ENCODE results near the gene EPS8L3. TPM values are rescaled to one million over a fixed set of nuclear protein-coding genes. Genes with fewer than 3 reads are reported as not detected.
"Not testable (repeated sequence)": the region's sequence is repeated elsewhere in the genome, so short reads cannot be mapped to it uniquely, and the experiment has no call there.

Gene EPS8L3
- total RNA-seq, 2 donors from 2014 or later = 1.1 TPM; not detected in 1

DNA sequence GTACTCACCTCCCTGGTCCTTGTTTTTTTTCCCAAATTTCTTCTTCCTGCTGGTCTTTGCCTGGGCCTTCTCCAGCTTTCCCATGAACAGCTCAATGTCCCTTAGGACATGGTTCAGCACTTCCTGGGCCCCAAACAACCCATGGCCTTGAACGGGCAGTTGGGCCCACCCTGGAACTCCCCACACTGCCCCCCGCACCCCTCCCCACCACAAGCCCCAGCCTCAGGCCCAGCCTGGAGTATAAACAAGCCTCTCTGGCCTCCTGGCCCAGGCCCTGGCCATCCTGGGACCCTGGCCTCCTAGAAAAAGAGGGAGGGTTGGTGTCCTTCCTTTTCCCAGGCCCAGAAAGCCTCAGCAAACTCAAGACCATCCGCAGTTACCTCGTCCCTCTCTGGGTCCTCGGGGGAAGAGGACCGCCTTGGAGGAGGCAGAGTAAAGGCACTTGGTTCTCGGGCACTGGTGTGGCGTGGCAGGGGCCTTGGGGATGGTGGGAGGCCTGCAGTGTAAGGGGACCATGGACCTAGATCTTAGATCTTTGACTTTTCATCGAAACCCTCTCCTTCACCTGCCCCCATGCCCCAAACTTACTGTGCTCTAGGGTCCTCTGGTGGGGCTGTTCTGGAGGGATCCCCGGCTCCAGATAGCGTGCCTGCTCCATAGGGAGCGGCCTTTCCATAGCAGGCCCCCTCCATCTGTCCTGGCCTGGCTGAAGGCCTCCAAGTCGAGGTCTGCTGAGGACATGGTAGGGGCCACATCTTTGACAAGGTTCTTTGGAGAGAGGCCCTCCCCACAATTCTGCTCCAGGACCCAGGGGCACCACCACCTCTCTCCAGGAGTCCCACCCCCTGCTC lies 5.6 kb downstream of the EPS8L3 start:
- no peaks in the 10 kb centered on the region for H3K9me3 ChIP-seq
- ATAC-seq (ENCODE audit: insufficient number of reproducible peaks, low FRiP score, low read depth) (no peak), DNase-seq (ENCODE audit: low spot score) (no peak)
- no peaks in the 10 kb centered on the region for H3K36me3 ChIP-seq
- no peaks in the 10 kb centered on the region for H3K27me3 ChIP-seq (replicated peaks; ENCODE audit: insufficient read depth)
- TF ChIP-seq, protein P1, sequence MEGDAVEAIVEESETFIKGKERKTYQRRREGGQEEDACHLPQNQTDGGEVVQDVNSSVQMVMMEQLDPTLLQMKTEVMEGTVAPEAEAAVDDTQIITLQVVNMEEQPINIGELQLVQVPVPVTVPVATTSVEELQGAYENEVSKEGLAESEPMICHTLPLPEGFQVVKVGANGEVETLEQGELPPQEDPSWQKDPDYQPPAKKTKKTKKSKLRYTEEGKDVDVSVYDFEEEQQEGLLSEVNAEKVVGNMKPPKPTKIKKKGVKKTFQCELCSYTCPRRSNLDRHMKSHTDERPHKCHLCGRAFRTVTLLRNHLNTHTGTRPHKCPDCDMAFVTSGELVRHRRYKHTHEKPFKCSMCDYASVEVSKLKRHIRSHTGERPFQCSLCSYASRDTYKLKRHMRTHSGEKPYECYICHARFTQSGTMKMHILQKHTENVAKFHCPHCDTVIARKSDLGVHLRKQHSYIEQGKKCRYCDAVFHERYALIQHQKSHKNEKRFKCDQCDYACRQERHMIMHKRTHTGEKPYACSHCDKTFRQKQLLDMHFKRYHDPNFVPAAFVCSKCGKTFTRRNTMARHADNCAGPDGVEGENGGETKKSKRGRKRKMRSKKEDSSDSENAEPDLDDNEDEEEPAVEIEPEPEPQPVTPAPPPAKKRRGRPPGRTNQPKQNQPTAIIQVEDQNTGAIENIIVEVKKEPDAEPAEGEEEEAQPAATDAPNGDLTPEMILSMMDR (IDR thresholded peaks at IDR 0.05) = no peak
- no peak overlapping the region for H3K27ac ChIP-seq
- peaks cover 0 to under 1% of the 10 kb centered on the region in 2 donors for H3K4me1 ChIP-seq (ENCODE audit: control insufficient read depth in 1 of 2, low read depth in 2 of 2)
- no peak overlapping the region for H3K4me3 ChIP-seq

DNA sequence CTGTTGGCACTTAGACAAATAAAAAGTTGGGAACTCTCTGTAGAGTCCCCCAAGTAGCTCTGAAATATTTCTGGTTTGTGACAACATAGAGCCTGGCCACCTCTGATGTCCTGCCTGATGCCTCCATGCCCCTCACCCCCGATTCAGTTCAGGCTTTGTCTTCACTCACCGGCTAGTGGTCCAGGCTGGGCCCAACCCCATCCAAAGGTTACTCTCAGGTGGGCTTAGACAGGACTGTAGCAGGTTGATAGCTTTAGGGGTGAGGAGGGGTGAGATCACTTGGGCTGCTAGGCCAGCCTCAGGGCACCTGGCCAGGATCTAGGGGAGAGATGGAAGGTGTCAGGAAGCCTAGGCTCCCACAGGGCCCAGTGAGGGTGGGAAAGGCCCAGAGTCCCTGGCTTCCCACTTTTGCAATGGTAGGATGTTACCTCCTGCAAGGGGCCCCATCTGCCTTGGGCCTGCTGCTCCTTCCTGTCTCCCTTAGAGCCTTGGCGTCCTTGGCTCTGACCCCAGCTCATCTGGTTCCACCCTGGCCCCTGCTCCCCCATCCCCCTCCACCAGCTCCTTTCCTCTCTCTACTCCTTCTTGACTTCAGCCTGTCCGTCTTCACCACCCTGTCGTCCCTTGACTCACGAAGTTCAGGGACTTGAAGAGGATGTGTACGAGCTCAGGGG lies 6.7 kb downstream of the EPS8L3 start:
- ATAC-seq (ENCODE audit: insufficient number of reproducible peaks, low FRiP score, low read depth) = no peak
- H3K27ac ChIP-seq = no peak overlapping the region

DNA sequence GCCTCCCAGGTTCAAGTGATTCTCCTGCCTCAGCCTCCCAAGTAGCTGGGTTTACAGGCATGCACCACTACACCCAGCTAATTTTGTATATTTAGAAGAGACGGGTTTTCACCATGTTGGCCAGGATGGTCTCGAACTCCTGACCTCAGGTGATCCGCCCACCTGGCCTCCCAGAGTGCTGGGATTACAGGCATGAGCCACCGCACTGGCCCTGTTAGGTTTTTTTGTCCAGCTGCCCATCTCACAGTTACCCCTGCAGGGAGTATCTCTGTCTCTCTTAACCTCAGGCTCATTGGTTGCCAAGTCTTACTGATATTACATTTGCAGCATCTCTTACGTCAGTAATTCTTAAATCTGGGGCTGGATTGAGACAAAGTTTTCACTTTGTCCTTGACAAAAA lies 7.4 kb downstream of the EPS8L3 start:
- H3K4me1 ChIP-seq (ENCODE audit: control insufficient read depth in 1 of 2, low read depth in 2 of 2); H3K4me3 ChIP-seq; DNase-seq (ENCODE audit: low spot score); H3K9me3 ChIP-seq; H3K36me3 ChIP-seq; H3K27me3 ChIP-seq (replicated peaks; ENCODE audit: insufficient read depth); ATAC-seq (ENCODE audit: insufficient number of reproducible peaks, low FRiP score, low read depth); H3K27ac ChIP-seq: not testable (repeated sequence)

More for the DNA sequence above, 6.7 kb downstream of the EPS8L3 start:
- no peak for DNase-seq (ENCODE audit: low spot score)
- Histone ChIP-seq H3K36me3 (no peaks in the 10 kb centered on the region), H3K27me3 (replicated peaks; ENCODE audit: insufficient read depth) (no peaks in the 10 kb centered on the region), H3K4me3 (no peak overlapping the region), H3K4me1 (ENCODE audit: control insufficient read depth in 1 of 2, low read depth in 2 of 2) (no peaks in the 10 kb centered on the region), H3K9me3 (no peaks in the 10 kb centered on the region)
- TF ChIP-seq, protein P1 (IDR thresholded peaks at IDR 0.05) = no peak

DNA sequence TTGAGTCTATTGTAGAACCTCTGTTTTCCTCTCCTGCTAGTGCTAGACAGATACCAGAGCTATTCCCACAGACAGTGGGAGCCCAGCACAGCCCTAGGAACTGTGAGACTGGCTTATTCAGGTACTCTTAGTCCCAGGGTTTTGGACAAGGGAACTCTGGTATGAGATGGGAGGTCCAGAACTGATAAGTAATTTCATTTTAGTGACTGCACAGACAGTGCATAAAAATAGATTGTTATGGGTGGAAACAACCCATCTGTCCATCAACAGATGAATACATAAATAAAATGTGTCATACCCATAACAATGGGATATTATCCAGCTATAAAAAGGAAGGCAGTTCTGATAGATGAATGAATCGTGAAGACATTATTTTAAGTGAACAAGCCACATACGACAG lies 9.0 kb downstream of the EPS8L3 start:
- no peak overlapping the region for H3K27ac ChIP-seq
- no peaks in the 10 kb centered on the region for H3K36me3 ChIP-seq
- no peaks in the 10 kb centered on the region for H3K9me3 ChIP-seq
- TF ChIP-seq, protein P1 (IDR thresholded peaks at IDR 0.05) = no peak
- no peaks in the 10 kb centered on the region for H3K4me1 ChIP-seq (ENCODE audit: control insufficient read depth in 1 of 2, low read depth in 2 of 2)
- ATAC-seq (ENCODE audit: insufficient number of reproducible peaks, low FRiP score, low read depth) = no peak
- no peak for DNase-seq (ENCODE audit: low spot score)
- no peak overlapping the region for H3K4me3 ChIP-seq
- no peaks in the 10 kb centered on the region for H3K27me3 ChIP-seq (replicated peaks; ENCODE audit: insufficient read depth)

DNA sequence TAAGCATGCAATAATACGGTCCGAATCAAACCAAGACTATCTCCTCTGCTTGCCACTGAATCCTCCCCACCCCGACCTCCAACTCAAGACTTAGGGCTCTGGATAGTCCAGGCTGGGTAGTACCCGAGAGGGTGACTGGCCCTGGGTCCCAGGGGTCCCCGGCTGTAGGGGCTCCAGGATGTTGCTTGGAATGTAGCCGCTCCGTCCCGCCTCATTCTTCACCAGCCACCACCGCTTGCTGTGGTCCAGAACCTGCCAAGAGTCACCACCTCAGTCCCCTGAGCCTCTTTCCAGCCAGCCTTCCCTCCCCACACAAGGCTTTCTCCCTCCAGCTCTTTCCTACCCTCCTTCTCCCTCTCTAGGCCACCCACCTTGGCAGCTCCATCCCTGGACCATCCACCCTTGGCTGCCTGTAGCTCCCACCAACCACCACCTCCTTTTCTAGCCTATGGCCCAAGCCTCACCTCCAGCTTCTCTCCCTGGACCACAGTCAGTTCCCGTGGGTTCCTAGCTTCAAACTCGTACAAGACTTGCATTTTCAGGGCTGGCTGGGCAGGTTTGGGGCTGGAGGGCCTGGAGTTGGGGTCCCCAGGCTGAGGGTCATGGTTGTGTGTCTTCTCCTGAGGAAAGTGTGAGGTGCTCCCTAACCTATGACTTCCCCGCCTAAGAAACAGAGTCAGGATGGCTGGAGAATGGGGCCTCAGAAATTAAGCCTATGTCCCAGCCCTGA lies 12.0 kb downstream of the EPS8L3 start:
- TF ChIP-seq, protein P1 (IDR thresholded peaks at IDR 0.05) = no peak
- H3K27ac ChIP-seq = no peak overlapping the region
- H3K27me3 ChIP-seq (replicated peaks; ENCODE audit: insufficient read depth) = no peaks in the 10 kb centered on the region
- H3K9me3 ChIP-seq = no peaks in the 10 kb centered on the region
- no peak for ATAC-seq (ENCODE audit: insufficient number of reproducible peaks, low FRiP score, low read depth)
- no peaks in the 10 kb centered on the region for H3K36me3 ChIP-seq
- no peaks in the 10 kb centered on the region for H3K4me1 ChIP-seq (ENCODE audit: control insufficient read depth in 1 of 2, low read depth in 2 of 2)
- H3K4me3 ChIP-seq = no peak overlapping the region
- DNase-seq (ENCODE audit: low spot score) = no peak

All from thoracic aorta (tissue), 2 donors.